AG09319 (cell line): Measurements from ENCODE around the gene NSUN2.

Experiments
- DNase-seq: peaks from one replicate; pipeline ENCODE4 v3.0.0-alpha.2; 2010; ENCODE audit warnings: low read depth; ENCODE audit errors: extremely low read depth
- CTCF ChIP-seq: IDR thresholded peaks from 2 replicates; pipeline ENCODE4 v1.5.1; 2011; ENCODE audit warnings: low read depth, mild to moderate bottlenecking, inconsistent platforms, low read length, moderate library complexity

The NSUN2 gene

GRCh38 chr5:6642655-6643054 lies 9.8 kb upstream of the NSUN2 start:
- no peak for DNase-seq
- no peak for TF ChIP-seq CTCF

- no peak for TF ChIP-seq CTCF
- no peak for DNase-seq
These were observed 5.4 kb upstream of the NSUN2 start for GRCh38 chr5:6638236-6638635.

GRCh38 chr5:6637590-6637989 lies 4.7 kb upstream of the NSUN2 start:
- no peak for DNase-seq

GRCh38 chr5:6637022-6637421 lies 4.2 kb upstream of the NSUN2 start:
- no peak for DNase-seq
- no peak for TF ChIP-seq CTCF

More at GRCh38 chr5:6637590-6637989, 4.7 kb upstream of the NSUN2 start:
- no peak for TF ChIP-seq CTCF

- no peak for TF ChIP-seq CTCF
- DNase-seq = no peak
These were observed 3.4 kb upstream of the NSUN2 start for GRCh38 chr5:6636293-6636692.

- no peak for DNase-seq
These were observed 2.1 kb upstream of the NSUN2 start for GRCh38 chr5:6634788-6635430.

GRCh38 chr5:6634306-6634705 lies 1.5 kb upstream of the NSUN2 start:
- TF ChIP-seq CTCF = no peak
- no peak for DNase-seq

More at GRCh38 chr5:6634788-6635430, 2.1 kb upstream of the NSUN2 start:
- TF ChIP-seq CTCF = no peak
